Kidney capillary endothelial cell (primary cell): Measurements from ENCODE around the gene PPIAL4G.
"Not testable (repeated sequence)": the region's sequence is repeated elsewhere in the genome, so short reads cannot be mapped to it uniquely, and the experiment has no call there.

Experiments
- DNase-seq: peaks from one replicate; pipeline ENCODE4 v3.0.0-alpha.2; 2018; ENCODE audit warnings: low spot score

The PPIAL4G gene

GRCh38 chr1:148483029-148483428, at the start of gene PPIAL4G:
Gene PPIAL4G (minus strand): TSS chr1:148483302. CDS start chr1:148483252, 50 bp downstream.
- not testable (repeated sequence) for DNase-seq

- DNase-seq: not testable (repeated sequence)
Measured at GRCh38 chr1:148532158-148532557, 49.1 kb upstream of the PPIAL4G start.

- peak; percentile 9 for DNase-seq
Measured at GRCh38 chr1:148529101-148529567, 46.0 kb upstream of the PPIAL4G start.

GRCh38 chr1:148528591-148528990, 45.5 kb upstream of the PPIAL4G start:
- not testable (repeated sequence) for DNase-seq

- not testable (repeated sequence) for DNase-seq
Measured at GRCh38 chr1:148526587-148526986, 43.5 kb upstream of the PPIAL4G start.

- not testable (repeated sequence) for DNase-seq
Measured at GRCh38 chr1:148523205-148524144, 40.4 kb upstream of the PPIAL4G start.

- DNase-seq: peak; percentile 87
Measured at GRCh38 chr1:148522561-148523204, 39.6 kb upstream of the PPIAL4G start.

GRCh38 chr1:148522072-148522471, 39.0 kb upstream of the PPIAL4G start:
- DNase-seq: peak; percentile 44

GRCh38 chr1:148514310-148514709, 31.2 kb upstream of the PPIAL4G start:
- DNase-seq: not testable (repeated sequence)

- DNase-seq: peak; percentile 30
Measured at GRCh38 chr1:148512571-148513184, 29.6 kb upstream of the PPIAL4G start.

GRCh38 chr1:148493933-148494332, 10.8 kb upstream of the PPIAL4G start:
- DNase-seq: not testable (repeated sequence)

- not testable (repeated sequence) for DNase-seq
Measured at GRCh38 chr1:148481134-148481533, 2.0 kb downstream of the PPIAL4G start.

- not testable (repeated sequence) for DNase-seq
Measured at GRCh38 chr1:148459694-148460093, 23.4 kb downstream of the PPIAL4G start.

GRCh38 chr1:148458901-148459581, 24.1 kb downstream of the PPIAL4G start:
- not testable (repeated sequence) for DNase-seq

- not testable (repeated sequence) for DNase-seq
Measured at GRCh38 chr1:148458398-148458797, 24.7 kb downstream of the PPIAL4G start.

GRCh38 chr1:148452845-148453244, 30.3 kb downstream of the PPIAL4G start:
- not testable (repeated sequence) for DNase-seq

- DNase-seq: not testable (repeated sequence)
Measured at GRCh38 chr1:148439654-148440325, 43.3 kb downstream of the PPIAL4G start.

- no peak for DNase-seq
Measured at GRCh38 chr1:148435406-148435805, 47.7 kb downstream of the PPIAL4G start.

GRCh38 chr1:148434832-148435231, 48.3 kb downstream of the PPIAL4G start:
- DNase-seq: no peak

- DNase-seq: not testable (repeated sequence)
Measured at GRCh38 chr1:148432916-148433317, 50.2 kb downstream of the PPIAL4G start.
